Stomach (tissue), 4 donors: ENCODE results near the gene C16orf96.

ENCODE experiments used
- CTCF ChIP-seq, 7 experiments: fragments of 450-650 bp in 4 of 7; fragments of 200-600 bp in 3 of 7; sonication (generic) in 3 of 7; IDR thresholded peaks; one replicate each; pipeline ENCODE4 v1.5.1; 2016 to 2019; ENCODE audit warnings: antibody characterized with exemption in 7 of 7, control low read depth in 2 of 7, mild to moderate bottlenecking in 1 of 7
- POLR2A ChIP-seq, 4 donors: fragments of 450-650 bp; IDR thresholded peaks; one replicate each; pipeline ENCODE4 v1.6.1; 2016; ENCODE audit warnings: antibody characterized with exemption in 4 of 4, control low read depth in 2 of 4, mild to moderate bottlenecking in 1 of 4, moderate library complexity in 1 of 4
- POLR2AphosphoS5 ChIP-seq, 3 donors: sonication (generic); formaldehyde crosslinking; IDR thresholded peaks; one replicate each; pipeline ENCODE4 v1.6.1; 2016; ENCODE audit warnings: antibody characterized with exemption in 3 of 3

- TF ChIP-seq CTCF (IDR thresholded peaks at IDR 0.05) (no peak), POLR2AphosphoS5 (IDR thresholded peaks at IDR 0.05) (no peak), POLR2A (IDR thresholded peaks at IDR 0.05) (no peak)
Measured at GRCh38 chr16:4597174-4597573, 41.0 kb downstream of the C16orf96 start.
